Ishikawa (cell line): Measurements from ENCODE around the gene PIGC.

Experiments
- CEBPB ChIP-seq: IDR thresholded peaks from 2 replicates; pipeline ENCODE4 v1.6.1; 2012
- CREB1 ChIP-seq: IDR thresholded peaks from 2 replicates; pipeline ENCODE4 v1.6.1; 2012; ENCODE audit warnings: low read depth
- EGR1 ChIP-seq: IDR thresholded peaks from 2 replicates; pipeline ENCODE4 v1.6.1; 2012
- EP300 ChIP-seq: IDR thresholded peaks from 2 replicates; pipeline ENCODE4 v1.6.1; 2012; ENCODE audit warnings: borderline replicate concordance
- FOXM1 ChIP-seq: IDR thresholded peaks from 2 replicates; pipeline ENCODE4 v1.6.1; 2012; ENCODE audit warnings: low read depth, borderline replicate concordance
- MAX ChIP-seq: IDR thresholded peaks from 2 replicates; pipeline ENCODE4 v1.6.1; 2012
- NFIC ChIP-seq: IDR thresholded peaks from 2 replicates; pipeline ENCODE4 v1.6.1; 2012
- RAD21 ChIP-seq: IDR thresholded peaks from 2 replicates; pipeline ENCODE4 v1.6.1; 2012; ENCODE audit warnings: low read depth
- REST ChIP-seq: IDR thresholded peaks from 2 replicates; pipeline ENCODE4 v1.6.1; 2012; ENCODE audit warnings: low read depth, mild to moderate bottlenecking
- TAF1 ChIP-seq: IDR thresholded peaks from 2 replicates; pipeline ENCODE4 v1.6.1; 2012; ENCODE audit warnings: low read depth, mild to moderate bottlenecking
- TCF12 ChIP-seq: IDR thresholded peaks from 2 replicates; pipeline ENCODE4 v1.6.1; 2012; ENCODE audit warnings: low read depth
- TEAD4 ChIP-seq: IDR thresholded peaks from 2 replicates; pipeline ENCODE4 v1.6.1; 2012
- USF1 ChIP-seq: IDR thresholded peaks from 2 replicates; pipeline ENCODE4 v1.6.1; 2012
- YY1 ChIP-seq: IDR thresholded peaks from 2 replicates; pipeline ENCODE4 v1.6.1; 2012; ENCODE audit warnings: low read depth
- ZBTB7A ChIP-seq: IDR thresholded peaks from 2 replicates; pipeline ENCODE4 v1.6.1; 2012; ENCODE audit warnings: low read depth

Gene PIGC

GRCh38 chr1:172414331-172414730 lies 29.5 kb downstream of the PIGC start:
- TF ChIP-seq REST = no peak
- no peak for TF ChIP-seq EGR1
- no peak for TF ChIP-seq NFIC
- TF ChIP-seq YY1 = no peak
- no peak for TF ChIP-seq ZBTB7A
- TF ChIP-seq MAX = no peak

- TF ChIP-seq TCF12 (no peak), ZBTB7A (no peak), YY1 (no peak), EP300 (no peak), CEBPB (no peak), USF1 (no peak), TAF1 (no peak), REST (no peak), EGR1 (no peak), NFIC (no peak), FOXM1 (no peak), TEAD4 (no peak), RAD21 (no peak), MAX (no peak), CREB1 (no peak)
Observed at GRCh38 chr1:172411791-172412338, 32.0 kb downstream of the PIGC start.

GRCh38 chr1:172410027-172410426 lies 33.8 kb downstream of the PIGC start:
- TF ChIP-seq TAF1 (no peak), NFIC (no peak)

- TF ChIP-seq FOXM1 (no peak), NFIC (no peak), REST (no peak), EGR1 (no peak), TCF12 (no peak), ZBTB7A (no peak), YY1 (no peak), CEBPB (no peak), CREB1 (no peak), USF1 (no peak), EP300 (no peak), RAD21 (no peak), TAF1 (no peak), TEAD4 (no peak), MAX (no peak)
Observed at GRCh38 chr1:172408958-172409357, 34.9 kb downstream of the PIGC start.

- TF ChIP-seq REST (no peak), FOXM1 (no peak), YY1 (no peak), NFIC (no peak), USF1 (no peak), TEAD4 (no peak), EP300 (no peak), TAF1 (no peak), EGR1 (no peak), MAX (no peak), CEBPB (no peak), CREB1 (no peak), RAD21 (no peak), TCF12 (no peak), ZBTB7A (no peak)
Observed at GRCh38 chr1:172406968-172407367, 36.9 kb downstream of the PIGC start.
